T follicular helper cell (primary cell): ENCODE data around the gene ZNF84.

Source experiments
- DNase-seq: peaks from one replicate; pipeline ENCODE4 v3.0.0-alpha.2; 2020; ENCODE audit warnings: low read depth
- total RNA-seq, 2 experiments: gene quantifications; one replicate each; lab custom pipeline; 2026; lab: John Stamatoyannopoulos, UW

The ZNF84 gene
- 40.4 to 67.4 reads per million in 2 experiments for total RNA-seq

DNA sequence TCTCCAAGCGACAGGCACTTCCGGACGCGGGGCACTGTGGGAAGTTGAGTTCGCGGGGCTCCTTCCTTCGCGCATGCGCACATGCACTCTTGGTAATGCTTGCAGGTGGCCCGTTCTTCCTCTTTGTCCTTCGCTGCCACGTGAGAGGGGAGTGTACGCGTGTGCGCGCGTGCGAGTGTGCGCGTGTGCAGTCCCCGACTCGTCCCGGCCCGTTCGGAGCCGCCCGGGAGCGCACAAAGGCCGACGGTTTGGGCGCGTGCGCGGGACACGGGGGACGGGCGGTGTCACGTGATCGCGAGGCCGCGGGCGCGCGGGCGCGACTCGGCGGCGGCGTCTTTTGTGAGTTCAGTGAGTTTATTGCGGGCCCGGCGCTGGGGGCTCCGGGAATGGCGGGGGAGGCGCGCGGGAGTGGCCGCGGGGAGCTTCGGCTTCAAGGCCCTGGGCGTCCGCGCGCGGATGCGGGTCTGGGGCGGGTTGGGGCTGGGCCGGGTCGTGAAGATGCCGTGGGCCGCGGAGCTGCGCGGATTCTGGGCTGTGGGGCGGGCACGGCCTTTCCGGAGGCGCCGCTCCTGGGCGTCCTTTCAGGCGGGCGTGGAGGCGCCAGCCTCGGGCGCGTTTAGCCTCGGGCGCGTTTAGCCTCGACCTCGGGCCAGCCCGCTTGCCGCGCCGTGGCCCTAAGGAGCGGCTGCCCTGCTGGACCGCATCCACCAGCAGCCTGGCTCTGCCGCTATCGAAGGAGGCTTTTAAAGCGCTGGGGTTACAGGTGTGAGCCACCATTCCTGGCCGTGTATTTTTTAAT lies at the start of gene ZNF84:
Gene ZNF84 (plus strand): TSS at position 303 of the 799 bp plus-strand sequence. CDS start 3,959 bp downstream, outside the sequence.
- DNase-seq, result peak; percentile 98

DNA sequence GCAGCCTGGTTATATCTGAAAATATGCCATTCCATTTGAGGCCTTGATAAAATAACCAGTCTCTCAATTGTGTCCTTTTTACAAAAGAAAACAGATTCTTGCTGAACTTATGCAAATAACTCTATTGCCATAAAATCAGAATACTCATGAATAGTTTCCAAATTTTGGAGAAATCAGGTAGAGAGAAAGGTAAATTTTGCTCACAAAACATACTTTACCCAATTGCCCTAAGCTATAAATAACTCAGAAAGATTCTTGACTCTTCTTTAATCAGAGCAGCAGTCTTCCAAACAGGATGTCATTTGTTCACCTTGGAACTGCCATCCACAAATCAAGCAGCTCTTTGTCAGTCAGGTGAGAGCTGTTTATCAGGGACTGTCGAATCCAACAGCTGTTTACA lies 38.6 kb upstream of the ZNF84 start:
- no peak for DNase-seq

DNA sequence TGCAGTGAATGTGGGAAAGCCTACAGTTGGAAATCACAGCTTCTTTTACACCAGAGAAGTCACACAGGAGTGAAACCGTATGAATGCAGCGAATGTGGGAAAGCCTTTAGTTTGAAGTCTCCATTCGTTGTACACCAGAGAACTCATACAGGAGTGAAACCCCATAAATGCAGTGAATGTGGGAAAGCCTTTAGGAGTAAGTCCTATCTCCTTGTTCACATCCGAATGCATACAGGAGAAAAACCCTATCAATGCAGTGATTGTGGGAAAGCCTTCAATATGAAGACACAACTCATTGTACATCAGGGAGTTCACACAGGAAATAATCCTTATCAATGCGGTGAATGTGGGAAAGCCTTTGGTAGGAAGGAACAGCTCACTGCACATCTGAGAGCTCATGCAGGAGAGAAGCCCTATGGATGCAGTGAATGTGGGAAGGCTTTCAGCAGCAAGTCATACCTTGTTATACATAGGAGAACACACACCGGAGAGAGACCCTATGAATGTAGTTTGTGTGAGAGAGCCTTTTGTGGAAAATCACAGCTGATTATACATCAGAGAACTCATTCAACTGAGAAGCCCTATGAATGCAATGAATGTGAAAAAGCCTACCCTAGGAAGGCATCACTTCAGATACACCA lies 26.5 kb upstream of the ZNF84 start:
- no peak for DNase-seq

DNA sequence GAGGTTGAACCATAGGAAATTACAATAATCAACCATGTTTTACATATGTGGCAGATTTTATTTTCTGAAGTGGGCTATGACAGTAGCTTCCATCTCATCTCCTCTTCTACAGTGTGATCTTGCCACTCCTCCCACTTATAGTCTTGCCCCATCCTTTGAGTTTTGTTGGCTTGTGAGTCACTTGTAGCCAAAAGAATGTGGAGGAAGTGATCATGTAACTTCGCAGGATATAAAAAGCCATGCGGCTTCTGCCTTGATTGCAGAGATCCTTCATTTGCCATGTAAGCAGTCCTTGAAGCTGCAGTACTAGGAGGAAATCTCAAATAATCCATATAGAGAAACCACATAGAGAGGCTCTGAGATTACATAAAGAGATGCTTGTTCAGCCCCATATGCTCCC lies 13.7 kb upstream of the ZNF84 start:
- DNase-seq, result no peak

DNA sequence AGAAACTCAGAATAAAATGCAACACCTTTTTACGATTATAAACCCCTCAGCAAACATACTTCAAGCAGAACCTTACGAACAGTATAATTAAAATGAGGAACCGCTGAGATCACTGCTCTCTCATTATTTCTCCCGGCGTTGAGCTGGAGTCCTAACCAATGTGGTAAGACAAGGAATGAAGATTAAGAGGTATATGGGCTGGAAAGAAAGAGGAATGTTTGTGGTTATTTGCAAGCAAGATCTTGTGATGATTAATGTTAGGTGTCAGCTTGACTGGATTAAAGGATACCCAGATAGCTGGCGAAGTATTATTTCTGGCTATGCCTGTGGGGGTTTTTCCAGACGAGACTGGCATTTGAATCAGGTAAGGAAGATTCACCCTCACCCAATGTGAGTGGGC lies 10.3 kb upstream of the ZNF84 start:
- DNase-seq, result no peak

DNA sequence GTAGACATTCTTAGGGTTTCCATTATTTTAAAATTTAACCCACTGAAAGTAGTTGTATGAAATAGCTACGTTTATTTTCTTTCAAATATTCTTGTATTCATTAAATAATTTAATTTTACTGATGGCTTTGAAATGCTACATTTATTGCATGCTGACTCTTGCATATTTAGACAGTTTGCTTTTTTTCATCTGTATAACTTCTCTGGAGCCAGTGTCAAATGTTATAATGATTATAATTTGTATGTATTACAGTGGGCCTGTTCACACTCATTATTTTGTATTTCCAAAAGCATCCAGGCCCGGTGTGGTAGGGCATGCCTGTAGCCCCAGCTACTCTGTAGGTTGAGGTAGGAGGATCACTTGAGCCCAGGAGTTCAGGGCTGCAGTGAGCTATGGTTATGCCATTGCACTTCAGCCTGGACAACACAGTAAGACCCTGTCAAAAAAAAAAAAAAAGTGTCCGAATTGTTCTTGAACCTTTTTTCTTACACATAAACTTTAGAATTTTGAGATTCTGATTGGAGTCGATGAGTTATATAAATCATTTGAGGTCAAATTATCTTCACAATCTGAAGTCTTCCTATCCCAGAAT lies 905 bp downstream of the ZNF84 start:
- no peak for DNase-seq

DNA sequence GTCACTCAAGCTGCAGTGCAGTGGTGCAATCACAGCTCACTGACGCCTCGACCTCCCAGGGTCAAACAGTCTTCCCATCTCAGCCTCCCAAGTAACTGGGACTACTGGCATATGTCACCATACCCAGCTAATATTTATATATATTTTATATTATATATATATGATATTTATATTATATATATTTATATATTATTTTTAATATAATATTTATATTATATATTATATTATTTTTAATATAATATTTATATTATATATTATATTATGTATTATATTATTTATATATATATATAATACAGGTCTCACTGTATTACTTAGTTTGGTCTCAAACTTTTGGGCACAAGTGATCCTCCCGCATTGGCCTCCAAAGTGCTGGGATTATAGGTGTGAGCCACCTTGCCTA lies 9.4 kb downstream of the ZNF84 start:
- no peak for DNase-seq

DNA sequence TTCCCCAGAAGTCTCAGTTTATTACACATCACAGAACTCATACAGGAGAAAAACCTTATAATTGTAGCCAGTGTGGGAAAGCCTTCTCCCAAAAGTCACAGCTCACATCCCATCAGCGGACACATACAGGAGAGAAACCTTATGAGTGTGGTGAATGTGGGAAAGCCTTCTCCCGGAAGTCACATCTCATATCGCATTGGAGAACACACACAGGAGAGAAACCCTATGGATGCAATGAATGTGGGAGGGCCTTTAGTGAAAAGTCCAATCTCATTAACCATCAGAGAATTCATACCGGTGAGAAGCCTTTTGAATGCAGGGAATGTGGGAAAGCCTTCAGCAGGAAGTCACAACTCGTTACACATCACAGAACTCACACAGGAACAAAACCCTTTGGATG lies 20.1 kb downstream of the ZNF84 start:
- no peak for DNase-seq

DNA sequence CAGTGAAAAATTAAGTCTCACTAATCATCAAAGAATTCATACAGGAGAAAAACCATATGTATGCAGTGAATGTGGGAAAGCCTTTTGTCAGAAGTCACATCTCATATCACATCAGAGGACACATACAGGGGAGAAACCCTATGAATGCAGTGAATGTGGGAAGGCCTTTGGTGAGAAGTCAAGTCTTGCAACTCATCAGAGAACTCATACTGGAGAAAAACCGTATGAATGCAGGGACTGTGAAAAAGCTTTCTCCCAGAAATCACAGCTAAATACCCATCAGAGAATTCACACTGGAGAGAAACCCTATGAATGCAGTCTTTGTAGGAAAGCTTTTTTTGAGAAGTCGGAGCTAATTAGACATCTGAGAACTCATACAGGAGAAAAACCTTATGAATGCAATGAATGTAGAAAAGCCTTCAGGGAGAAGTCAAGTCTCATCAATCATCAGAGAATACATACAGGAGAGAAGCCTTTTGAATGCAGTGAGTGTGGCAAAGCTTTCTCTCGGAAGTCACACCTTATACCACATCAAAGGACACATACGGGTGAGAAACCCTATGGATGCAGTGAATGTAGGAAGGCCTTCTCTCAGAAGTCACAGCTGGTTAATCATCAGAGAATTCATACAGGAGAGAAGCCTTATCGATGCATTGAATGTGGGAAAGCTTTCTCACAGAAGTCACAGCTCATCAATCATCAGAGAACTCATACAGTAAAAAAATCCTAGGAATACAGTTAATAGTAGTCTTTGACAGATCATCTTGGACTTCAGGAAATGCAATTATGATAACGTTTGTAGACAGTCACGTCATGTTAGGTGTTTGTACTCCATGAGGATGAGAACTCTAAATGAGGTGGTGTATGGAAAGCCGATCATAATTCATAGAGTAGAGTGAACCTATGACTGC lies 21.1 kb downstream of the ZNF84 start:
- DNase-seq, result no peak

DNA sequence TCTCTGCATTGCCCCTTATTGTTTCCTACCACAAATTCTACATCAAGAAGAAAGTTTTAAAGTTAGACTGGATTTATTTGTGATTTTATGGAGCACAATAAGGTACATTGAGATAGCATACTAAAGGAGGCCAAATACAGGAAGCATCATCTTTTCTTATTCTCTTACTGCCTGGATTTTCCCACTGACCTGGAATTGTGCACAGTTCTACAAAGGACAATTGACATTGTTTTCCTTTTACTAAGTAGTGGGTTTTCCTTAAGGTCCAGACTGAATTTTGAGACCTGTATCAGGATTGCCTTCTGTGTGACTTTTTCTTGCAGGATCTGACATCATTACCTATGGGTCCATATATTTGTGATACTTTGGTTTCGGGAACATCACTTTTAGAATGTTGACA lies 24.6 kb downstream of the ZNF84 start:
- no peak for DNase-seq

DNA sequence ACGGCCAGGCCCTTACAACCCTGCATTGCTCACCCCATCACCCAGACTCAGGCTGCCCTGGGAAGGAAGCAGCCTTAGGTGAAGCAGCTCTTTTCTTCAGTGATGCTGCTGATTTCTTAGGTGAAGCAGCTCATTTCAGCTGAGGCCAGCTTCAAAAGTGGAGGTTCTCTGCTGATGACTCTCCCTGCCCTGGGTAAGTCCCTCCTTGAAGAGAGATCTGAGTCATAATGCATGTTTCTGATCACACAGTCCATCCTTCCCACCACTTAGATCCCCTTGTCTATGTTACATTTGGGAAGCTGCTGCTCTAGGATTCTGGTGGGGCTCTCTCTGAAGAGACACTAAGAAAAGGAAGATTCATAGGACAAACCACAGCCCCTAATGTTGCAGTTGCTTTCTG lies 26.2 kb downstream of the ZNF84 start:
- no peak for DNase-seq

DNA sequence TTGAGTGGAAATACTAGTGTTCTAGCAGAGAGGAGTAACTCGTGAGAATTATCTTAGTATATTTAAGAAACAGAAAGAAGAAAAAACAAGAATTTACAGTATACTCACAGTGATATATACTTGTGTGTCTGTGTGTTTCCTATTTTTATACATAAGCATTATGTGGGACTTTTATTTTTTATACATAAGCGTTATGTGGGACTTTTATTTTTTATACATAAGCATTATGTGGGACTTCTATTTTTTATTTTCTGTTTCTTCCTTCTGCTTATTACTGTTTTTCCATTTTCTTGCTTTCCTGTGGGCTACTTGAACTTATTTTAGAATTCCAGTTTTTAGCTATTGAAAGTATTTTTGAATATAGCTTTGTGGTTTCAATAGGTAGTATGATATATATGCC lies 36.5 kb downstream of the ZNF84 start:
- DNase-seq, result no peak

DNA sequence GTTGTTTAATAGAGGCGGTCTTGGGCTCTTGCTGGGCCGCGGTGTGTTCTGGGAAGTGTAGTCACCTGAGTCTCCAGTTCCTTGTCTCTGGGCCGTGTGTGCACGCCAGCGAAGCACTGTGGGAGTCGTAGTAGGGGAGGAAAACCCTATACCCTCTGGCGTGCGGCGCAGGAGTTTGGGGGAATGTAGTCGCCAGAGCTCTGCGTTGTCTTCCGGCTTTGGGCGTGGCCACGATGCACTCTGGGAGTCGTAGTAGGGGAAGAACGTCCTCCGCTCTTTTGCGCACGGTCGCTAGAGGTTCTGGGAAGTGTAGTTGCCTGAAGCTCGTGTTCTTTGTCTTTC lies 42.7 kb downstream of the ZNF84 start:
- DNase-seq, result peak; percentile 96

DNA sequence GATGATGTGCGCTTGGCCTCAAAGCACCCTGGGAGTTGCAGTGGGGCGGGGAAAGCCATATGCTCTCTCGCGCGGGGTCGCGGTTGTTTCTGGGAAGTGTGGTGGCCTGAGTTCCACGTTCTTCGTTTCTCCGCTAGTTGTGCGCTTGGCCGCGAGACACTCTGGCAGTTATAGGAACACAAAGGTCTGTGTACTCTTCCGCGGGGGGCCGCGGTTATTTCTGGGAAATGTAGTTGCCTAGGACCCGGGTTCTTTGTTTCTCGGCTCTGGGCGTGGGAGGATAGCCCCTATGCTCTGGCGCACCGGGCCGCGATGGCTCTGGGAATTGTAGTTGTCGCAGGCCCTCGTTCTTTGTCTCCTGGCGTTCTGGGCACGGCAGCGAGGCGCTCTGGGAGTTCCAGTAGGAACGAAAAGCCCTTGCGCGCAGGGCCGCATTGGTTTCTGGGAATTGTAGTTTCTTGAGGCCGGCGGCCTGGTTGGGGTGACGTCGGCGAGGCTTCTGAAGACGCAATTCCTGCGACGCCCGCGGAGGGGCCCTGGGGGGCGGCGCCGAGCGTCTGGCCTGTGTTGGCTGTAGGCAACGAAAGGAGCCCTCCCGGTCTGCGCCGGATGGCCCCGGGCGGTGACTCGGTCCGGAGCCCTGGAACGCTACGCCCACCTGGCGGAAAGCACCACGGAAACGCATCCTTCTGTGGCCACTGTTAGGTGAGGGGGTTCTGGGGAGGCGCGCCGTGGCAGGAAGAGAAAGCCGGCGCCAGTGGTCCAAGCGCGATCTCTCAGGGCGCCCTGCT lies 43.3 kb downstream of the ZNF84 start, which contains the start of gene ZNF140:
Gene ZNF140 (plus strand): TSS at position 556 of the 791 bp plus-strand sequence. CDS start 398 bp downstream, outside the sequence.
- peak; percentile 91 for DNase-seq

DNA sequence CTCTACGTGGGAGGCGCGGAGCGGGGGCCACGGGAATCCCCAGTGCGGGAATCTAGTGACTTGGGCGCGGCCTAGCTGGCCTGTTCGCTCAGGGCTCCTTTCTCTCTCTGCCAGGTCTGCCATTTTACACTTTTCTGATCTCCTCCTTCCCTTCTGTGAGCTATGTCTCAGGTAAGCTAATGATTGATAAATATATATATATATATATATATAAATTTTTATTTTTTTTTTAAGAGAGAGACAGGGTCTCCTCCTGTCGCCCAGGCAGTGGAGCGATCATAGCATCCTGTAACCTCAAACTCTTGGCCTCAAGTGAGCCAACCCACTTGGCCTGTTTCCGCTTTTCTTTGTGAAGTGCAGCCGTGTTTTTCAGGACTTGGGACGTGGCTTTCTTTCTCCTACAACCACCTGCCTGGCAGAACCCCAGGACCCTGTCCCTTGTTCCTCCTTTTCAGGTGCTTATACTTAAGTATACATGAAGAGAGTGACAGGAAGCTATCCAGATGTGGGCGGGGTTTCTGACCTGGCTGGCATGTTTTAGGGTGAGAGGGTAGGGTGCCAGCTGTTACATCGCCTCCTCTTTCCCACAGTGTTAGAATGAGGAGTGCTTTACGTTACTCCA lies 44.0 kb downstream of the ZNF84 start:
- no peak for DNase-seq

DNA sequence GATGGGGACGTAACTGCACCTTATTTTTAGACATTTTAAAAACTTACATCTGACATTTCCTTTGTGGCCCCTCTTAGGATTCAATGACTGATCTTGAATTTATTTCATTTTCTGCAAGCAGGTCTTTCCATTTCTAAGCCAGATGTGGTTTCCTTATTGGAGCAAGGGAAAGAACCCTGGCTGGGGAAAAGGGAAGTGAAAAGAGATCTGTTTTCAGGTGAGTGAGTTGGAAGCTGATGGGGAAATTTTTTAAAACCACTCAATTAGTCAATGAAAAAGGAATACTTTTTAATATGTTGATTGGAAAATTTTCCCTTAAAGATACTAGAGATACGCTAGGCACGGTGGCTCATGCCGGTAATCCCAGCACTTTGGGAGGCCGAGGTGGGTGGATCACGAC lies 46.0 kb downstream of the ZNF84 start:
- DNase-seq, result no peak

DNA sequence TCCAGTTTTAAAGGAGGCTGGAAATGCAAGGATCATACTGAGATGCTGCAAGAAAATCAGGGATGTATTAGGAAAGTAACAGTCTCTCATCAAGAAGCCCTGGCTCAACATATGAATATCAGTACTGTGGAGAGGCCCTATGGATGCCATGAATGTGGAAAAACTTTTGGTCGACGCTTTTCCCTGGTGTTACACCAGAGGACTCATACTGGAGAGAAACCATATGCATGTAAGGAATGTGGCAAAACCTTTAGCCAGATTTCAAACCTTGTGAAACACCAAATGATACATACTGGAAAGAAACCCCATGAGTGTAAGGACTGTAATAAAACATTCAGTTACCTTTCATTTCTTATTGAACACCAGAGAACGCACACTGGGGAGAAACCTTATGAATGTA lies 68.3 kb downstream of the ZNF84 start:
- no peak for DNase-seq

DNA sequence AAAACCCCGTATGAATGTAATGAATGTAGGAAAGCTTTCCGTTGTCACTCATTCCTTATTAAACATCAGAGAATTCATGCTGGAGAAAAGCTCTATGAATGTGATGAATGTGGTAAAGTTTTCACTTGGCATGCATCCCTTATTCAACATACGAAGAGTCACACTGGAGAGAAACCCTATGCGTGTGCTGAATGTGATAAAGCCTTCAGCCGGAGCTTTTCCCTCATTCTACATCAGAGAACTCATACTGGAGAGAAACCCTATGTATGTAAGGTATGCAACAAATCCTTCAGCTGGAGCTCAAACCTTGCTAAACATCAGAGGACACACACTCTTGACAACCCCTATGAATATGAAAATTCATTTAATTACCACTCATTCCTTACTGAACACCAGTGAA lies 68.9 kb downstream of the ZNF84 start:
- no peak for DNase-seq

DNA sequence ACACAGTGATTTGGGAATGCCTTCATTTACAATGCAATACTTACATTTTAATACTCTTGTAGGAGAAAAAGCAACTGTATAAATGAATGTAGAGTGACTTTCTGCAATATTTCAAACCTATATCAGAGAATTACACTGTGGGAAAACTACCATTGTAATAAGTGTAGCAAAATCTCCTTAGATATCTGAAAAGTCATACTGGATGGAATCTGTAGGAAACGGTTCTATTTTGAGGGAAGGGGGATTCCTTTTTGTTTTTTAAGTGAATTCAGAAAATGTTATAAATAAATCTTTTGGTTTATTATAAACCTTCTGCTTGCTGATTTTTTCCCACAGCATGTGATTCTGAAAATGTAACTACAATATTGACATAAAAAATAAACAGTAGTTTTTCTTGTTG lies 69.8 kb downstream of the ZNF84 start:
- DNase-seq, result no peak

DNA sequence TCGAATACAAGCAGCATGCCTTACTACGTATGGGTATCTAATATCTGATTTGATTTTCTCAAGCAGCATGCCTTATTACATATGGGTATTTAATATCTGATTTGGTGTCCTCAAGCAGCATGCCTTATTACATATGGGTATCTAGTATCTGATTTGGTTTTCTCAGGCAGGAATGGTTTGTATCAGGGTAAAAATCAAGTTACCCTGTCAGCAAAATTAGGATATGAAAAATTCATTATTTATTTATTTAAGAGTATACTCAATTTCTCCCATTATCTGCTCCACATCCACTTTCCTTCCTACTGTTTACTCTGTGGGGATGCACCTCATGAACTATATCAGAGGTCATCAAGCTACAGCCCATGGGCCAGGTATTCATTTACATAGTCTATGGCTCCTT lies 70.8 kb downstream of the ZNF84 start:
- DNase-seq, result no peak
